ENCODE measurements around the gene ATAD3B.
A peak's percentile ranks its signal among the peaks of the same experiment; 100 is the strongest.
"Not testable (repeated sequence)": the region's sequence is repeated elsewhere in the genome, so short reads cannot be mapped to it uniquely, and the experiment has no call there.

Gene ATAD3B

GRCh38 chr1:1494311-1494710 lies 22.7 kb downstream of the ATAD3B start:
- H3K27me3 Mint-ChIP-seq (ENCODE audit: low read depth); H3K4me1 Mint-ChIP-seq (ENCODE audit: low read depth); H3K27ac Mint-ChIP-seq; H3K4me3 Mint-ChIP-seq: not testable (repeated sequence)
- peaks cover 32% of the 10 kb centered on the region for H3K36me3 Mint-ChIP-seq (ENCODE audit: low read depth)
- peaks cover 10% of the 10 kb centered on the region for H3K9me3 Mint-ChIP-seq

- H3K27ac Mint-ChIP-seq; H3K4me3 Mint-ChIP-seq; H3K27me3 Mint-ChIP-seq (ENCODE audit: low read depth); H3K4me1 Mint-ChIP-seq (ENCODE audit: low read depth): not testable (repeated sequence)
- peaks cover 24% of the 10 kb centered on the region for H3K36me3 Mint-ChIP-seq (ENCODE audit: low read depth)
- H3K9me3 Mint-ChIP-seq: peaks cover 10% of the 10 kb centered on the region
Observed at GRCh38 chr1:1495461-1495975, 24.0 kb downstream of the ATAD3B start.

- H3K36me3 Mint-ChIP-seq (ENCODE audit: low read depth); H3K9me3 Mint-ChIP-seq: not testable (repeated sequence)
- H3K27ac Mint-ChIP-seq: peak overlapping the region; percentile 93
Observed at GRCh38 chr1:1504777-1505365, 33.3 kb downstream of the ATAD3B start.

GRCh38 chr1:1505366-1505798 lies 33.8 kb downstream of the ATAD3B start:
- H3K27ac Mint-ChIP-seq: peak overlapping the region; percentile 93
- not testable (repeated sequence) for H3K36me3 Mint-ChIP-seq (ENCODE audit: low read depth); H3K27me3 Mint-ChIP-seq (ENCODE audit: low read depth); H3K9me3 Mint-ChIP-seq
- peak overlapping the region; percentile 80 for H3K4me3 Mint-ChIP-seq
- peaks cover 15% of the 10 kb centered on the region for H3K4me1 Mint-ChIP-seq (ENCODE audit: low read depth)

More at GRCh38 chr1:1504777-1505365, 33.3 kb downstream of the ATAD3B start:
- H3K4me1 Mint-ChIP-seq (ENCODE audit: low read depth): peaks cover 15% of the 10 kb centered on the region
- not testable (repeated sequence) for H3K27me3 Mint-ChIP-seq (ENCODE audit: low read depth)
- H3K4me3 Mint-ChIP-seq: peak overlapping the region; percentile 80

GRCh38 chr1:1505801-1506200 lies 34.2 kb downstream of the ATAD3B start:
- H3K36me3 Mint-ChIP-seq (ENCODE audit: low read depth); H3K4me3 Mint-ChIP-seq; H3K27me3 Mint-ChIP-seq (ENCODE audit: low read depth); H3K9me3 Mint-ChIP-seq: not testable (repeated sequence)
- Mint-ChIP-seq H3K4me1 (ENCODE audit: low read depth) (peaks cover 17% of the 10 kb centered on the region), H3K27ac (peak overlapping the region; percentile 70)

GRCh38 chr1:1507305-1507704 lies 35.7 kb downstream of the ATAD3B start:
- Mint-ChIP-seq H3K9me3 (no peaks in the 10 kb centered on the region), H3K4me3 (no peak overlapping the region), H3K4me1 (ENCODE audit: low read depth) (peaks cover 22% of the 10 kb centered on the region), H3K27ac (no peak overlapping the region), H3K36me3 (ENCODE audit: low read depth) (no peaks in the 10 kb centered on the region), H3K27me3 (ENCODE audit: low read depth) (no peaks in the 10 kb centered on the region)

GRCh38 chr1:1508775-1509464 lies 37.4 kb downstream of the ATAD3B start:
- not testable (repeated sequence) for H3K36me3 Mint-ChIP-seq (ENCODE audit: low read depth); H3K27ac Mint-ChIP-seq; H3K9me3 Mint-ChIP-seq; H3K27me3 Mint-ChIP-seq (ENCODE audit: low read depth); H3K4me3 Mint-ChIP-seq
- peaks cover 23% of the 10 kb centered on the region for H3K4me1 Mint-ChIP-seq (ENCODE audit: low read depth)

GRCh38 chr1:1509465-1509850 lies 37.9 kb downstream of the ATAD3B start:
- not testable (repeated sequence) for H3K27me3 Mint-ChIP-seq (ENCODE audit: low read depth); H3K9me3 Mint-ChIP-seq; H3K4me3 Mint-ChIP-seq; H3K36me3 Mint-ChIP-seq (ENCODE audit: low read depth); H3K27ac Mint-ChIP-seq
- H3K4me1 Mint-ChIP-seq (ENCODE audit: low read depth): peaks cover 23% of the 10 kb centered on the region

GRCh38 chr1:1510912-1511532 lies 39.5 kb downstream of the ATAD3B start:
- Mint-ChIP-seq H3K36me3 (ENCODE audit: low read depth) (no peaks in the 10 kb centered on the region), H3K4me3 (peak overlapping the region; percentile 90), H3K9me3 (no peaks in the 10 kb centered on the region), H3K27ac (peak overlapping the region; percentile 93), H3K4me1 (ENCODE audit: low read depth) (peaks cover 15% of the 10 kb centered on the region), H3K27me3 (ENCODE audit: low read depth) (no peaks in the 10 kb centered on the region)

GRCh38 chr1:1511533-1512285 lies 40.1 kb downstream of the ATAD3B start, which contains the start of gene ATAD3A:
ATAD3A (plus strand) TSS chr1:1512162; CDS start chr1:1512269, 107 bp downstream.
- Mint-ChIP-seq H3K36me3 (ENCODE audit: low read depth) (no peaks in the 10 kb centered on the region), H3K9me3 (no peaks in the 10 kb centered on the region), H3K4me1 (ENCODE audit: low read depth) (peaks cover 15% of the 10 kb centered on the region), H3K27me3 (ENCODE audit: low read depth) (no peaks in the 10 kb centered on the region), H3K27ac (peak within 1 kb of the TSS; percentile 93), H3K4me3 (peak within 1 kb of the TSS; percentile 90)

- H3K4me1 Mint-ChIP-seq (ENCODE audit: low read depth); H3K36me3 Mint-ChIP-seq (ENCODE audit: low read depth); H3K27ac Mint-ChIP-seq; H3K9me3 Mint-ChIP-seq; H3K27me3 Mint-ChIP-seq (ENCODE audit: low read depth): not testable (repeated sequence)
- peak overlapping the region; percentile 64 for H3K4me3 Mint-ChIP-seq
Observed at GRCh38 chr1:1512425-1512824, 40.9 kb downstream of the ATAD3B start.

GRCh38 chr1:1513675-1514074 lies 42.1 kb downstream of the ATAD3B start:
- peak overlapping the region; percentile 64 for H3K4me3 Mint-ChIP-seq
- not testable (repeated sequence) for H3K36me3 Mint-ChIP-seq (ENCODE audit: low read depth); H3K4me1 Mint-ChIP-seq (ENCODE audit: low read depth); H3K27me3 Mint-ChIP-seq (ENCODE audit: low read depth); H3K9me3 Mint-ChIP-seq
- H3K27ac Mint-ChIP-seq: peak overlapping the region; percentile 41

GRCh38 chr1:1514376-1514775 lies 42.8 kb downstream of the ATAD3B start:
- H3K27me3 Mint-ChIP-seq (ENCODE audit: low read depth); H3K4me3 Mint-ChIP-seq; H3K36me3 Mint-ChIP-seq (ENCODE audit: low read depth); H3K27ac Mint-ChIP-seq; H3K9me3 Mint-ChIP-seq; H3K4me1 Mint-ChIP-seq (ENCODE audit: low read depth): not testable (repeated sequence)

GRCh38 chr1:1516923-1517322 lies 45.4 kb downstream of the ATAD3B start:
- not testable (repeated sequence) for H3K27ac Mint-ChIP-seq; H3K36me3 Mint-ChIP-seq (ENCODE audit: low read depth); H3K4me1 Mint-ChIP-seq (ENCODE audit: low read depth); H3K4me3 Mint-ChIP-seq; H3K27me3 Mint-ChIP-seq (ENCODE audit: low read depth); H3K9me3 Mint-ChIP-seq

Measured in T-helper 1 cell treated with Interleukin-12 subunit alpha and Interleukin-12 subunit beta and Interleukin-4 antibody, amounts not matched to agents 30 μg/mL and 1 μg/mL, for 36 hours (primary cell).